HK-2 (cell line): Measurements from ENCODE around the gene BCKDHB.
"Not testable (repeated sequence)": the region's sequence is repeated elsewhere in the genome, so short reads cannot be mapped to it uniquely, and the experiment has no call there.

Experiments
- DNase-seq: peaks from one replicate; pipeline ENCODE4 v3.0.0-alpha.2; 2018; ENCODE audit not compliant: unreplicated experiment

The BCKDHB gene

DNA sequence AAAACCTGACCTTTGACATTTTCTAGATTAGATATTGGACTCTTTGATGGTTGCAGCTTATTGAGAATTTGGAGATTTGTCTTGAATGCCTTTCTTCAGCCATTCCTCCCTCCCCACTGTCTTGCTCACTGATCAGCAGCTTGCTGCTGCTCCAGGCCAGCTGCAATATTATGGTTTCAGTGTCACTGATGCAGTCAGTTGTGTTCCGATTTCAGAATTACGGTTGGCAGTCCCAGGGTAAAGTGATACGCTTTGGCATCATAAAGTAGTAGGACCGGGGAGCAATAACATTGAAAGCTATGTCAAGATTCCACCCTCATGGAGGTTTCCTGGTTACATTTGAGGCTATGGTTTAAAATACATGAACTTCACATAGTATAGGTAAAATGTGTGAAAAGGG lies 152.6 kb downstream of the BCKDHB start:
- DNase-seq: no peak

GRCh38 chr6:80263585-80263984 lies 157.1 kb downstream of the BCKDHB start:
- no peak for DNase-seq

GRCh38 chr6:80268865-80269730 lies 162.6 kb downstream of the BCKDHB start:
- no peak for DNase-seq

GRCh38 chr6:80271074-80271473 lies 164.6 kb downstream of the BCKDHB start:
- no peak for DNase-seq

- DNase-seq: no peak
Observed at GRCh38 chr6:80272988-80273387, 166.5 kb downstream of the BCKDHB start.

DNA sequence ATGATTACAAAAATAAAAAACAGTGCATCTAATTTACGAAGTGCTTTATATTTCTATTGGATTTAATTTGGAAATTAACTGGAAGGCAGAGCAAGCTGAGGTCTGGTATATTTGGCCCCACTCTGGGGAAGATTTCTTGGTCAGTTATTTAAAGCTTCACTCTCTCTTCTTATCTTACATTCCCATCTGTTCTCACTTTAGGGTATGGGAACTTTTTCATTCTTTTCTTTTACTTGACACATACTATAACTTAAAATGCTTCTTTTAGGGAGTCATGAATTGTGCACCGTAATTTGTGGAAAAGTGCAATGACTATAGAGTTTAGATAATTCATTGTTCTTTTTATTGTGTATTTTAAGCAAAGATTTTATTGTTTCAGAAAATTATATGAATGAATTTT lies 170.4 kb downstream of the BCKDHB start:
- DNase-seq: no peak

- DNase-seq: no peak
Observed at GRCh38 chr6:80277501-80277900, 171.0 kb downstream of the BCKDHB start.

DNA sequence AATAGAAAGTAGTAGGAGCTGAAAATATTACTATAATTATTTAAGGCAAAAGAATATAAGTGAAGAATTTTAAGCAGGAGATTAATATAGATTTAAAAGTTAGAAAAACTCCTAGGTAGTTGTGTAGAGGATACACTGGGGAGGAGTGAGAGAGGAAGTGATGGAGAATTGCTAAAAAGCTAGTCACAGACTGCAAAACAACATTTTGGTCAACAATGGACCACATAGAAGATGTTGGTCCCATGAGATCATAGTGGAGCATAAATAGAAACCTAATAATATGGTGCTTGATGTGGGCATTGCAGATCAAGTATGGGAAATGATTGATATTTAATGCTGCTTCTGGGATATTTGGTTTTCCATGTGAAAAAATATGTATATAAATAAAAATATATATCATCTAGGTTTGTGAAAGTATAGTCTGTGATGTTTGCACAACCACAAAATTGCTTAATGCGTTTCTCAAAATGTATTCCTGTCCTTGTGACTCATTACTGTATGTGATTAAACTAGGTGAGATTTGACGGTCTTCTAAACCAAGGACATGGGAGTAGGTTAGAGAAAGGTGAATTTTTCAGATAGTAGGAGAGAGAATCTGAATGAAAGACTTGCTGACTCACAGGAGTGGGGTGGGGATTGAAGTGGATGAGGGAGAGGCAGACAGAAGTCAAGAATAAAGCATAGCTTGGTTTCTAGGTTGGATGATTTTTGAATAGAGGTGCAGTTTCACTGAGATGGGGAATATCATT lies 174.0 kb downstream of the BCKDHB start:
- DNase-seq: no peak

- DNase-seq: no peak
Observed at GRCh38 chr6:80282913-80283554, 176.6 kb downstream of the BCKDHB start.

DNA sequence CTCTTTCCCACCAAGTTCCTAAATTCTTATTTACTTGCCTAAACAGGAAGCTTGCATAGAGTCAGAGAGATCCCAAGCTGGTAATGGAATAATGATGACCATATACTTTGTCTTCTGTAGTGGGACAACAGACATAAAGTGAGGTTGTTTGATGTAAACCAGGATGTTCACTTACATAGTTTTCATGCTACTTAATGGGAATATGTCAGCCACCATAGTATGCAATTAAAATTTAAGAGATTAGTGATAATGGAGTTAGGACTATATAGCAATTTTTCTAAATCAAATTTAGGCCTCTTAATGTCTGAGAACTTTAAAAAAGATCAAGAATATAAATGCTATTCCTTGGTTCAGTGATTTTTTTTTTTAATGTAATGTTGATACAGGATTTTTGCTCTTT lies 180.6 kb downstream of the BCKDHB start:
- no peak for DNase-seq

GRCh38 chr6:80287607-80288006 lies 181.1 kb downstream of the BCKDHB start:
- no peak for DNase-seq

DNA sequence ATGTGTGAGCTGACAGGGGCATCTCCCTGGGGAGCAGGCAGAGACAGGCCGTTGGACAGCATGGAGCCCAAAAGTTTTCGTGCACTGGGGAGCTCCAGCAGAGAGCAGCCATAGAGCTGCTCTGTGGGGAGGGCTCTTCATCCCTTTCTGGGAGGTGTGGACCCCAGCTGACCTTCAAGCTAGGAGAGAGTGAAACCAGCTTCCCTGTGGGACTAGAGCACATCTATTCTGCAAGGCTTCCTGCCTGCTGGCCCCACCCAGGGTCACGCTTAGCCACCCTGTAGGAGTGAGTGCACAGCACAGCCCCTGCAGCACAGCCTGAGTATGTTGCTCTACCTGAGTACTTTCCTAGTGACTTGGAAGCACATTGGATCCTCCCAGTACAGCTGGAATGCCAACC lies 183.3 kb downstream of the BCKDHB start:
- DNase-seq: no peak

DNA sequence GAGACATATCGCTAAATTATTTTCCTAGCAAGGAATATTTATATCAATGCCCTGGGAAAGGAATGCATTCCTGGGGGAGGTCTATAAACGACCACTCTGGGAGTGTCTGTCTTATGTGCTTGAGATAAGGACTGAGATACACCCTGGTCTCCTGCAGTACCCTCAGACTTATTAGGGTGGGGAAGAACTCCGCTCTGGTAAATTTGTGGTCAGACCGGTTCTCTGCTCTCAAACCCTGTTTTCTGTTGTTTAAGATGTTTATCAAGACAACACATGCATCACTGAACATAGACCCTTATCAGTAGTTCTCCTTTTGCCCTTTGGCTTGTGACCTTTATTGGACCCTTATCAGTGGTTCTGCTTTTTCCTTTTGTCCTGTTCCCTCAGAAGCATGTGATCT lies 188.1 kb downstream of the BCKDHB start:
- DNase-seq: not testable (repeated sequence)

GRCh38 chr6:80302716-80303115 lies 196.2 kb downstream of the BCKDHB start:
- DNase-seq: no peak

DNA sequence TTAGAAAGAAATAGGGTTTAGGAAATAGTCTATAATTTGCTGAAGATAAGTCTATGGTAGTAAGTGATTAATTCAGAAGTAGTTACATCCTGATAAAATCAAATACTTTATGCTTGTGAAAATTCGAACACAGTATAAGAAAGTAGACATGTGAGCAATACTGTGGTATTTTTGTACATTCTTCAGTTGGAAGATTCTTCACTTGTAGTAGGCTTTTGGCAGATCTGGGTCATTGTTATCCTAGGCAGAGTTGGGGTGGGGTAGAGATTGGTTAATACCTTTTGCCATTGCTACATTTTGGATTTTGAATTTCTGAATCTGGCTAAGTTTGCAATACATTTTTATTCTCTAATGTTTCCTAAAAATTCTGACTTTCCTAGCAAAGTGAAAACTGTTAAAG lies 197.5 kb downstream of the BCKDHB start:
- DNase-seq: no peak

GRCh38 chr6:80314531-80314930 lies 208.1 kb downstream of the BCKDHB start:
- no peak for DNase-seq

DNA sequence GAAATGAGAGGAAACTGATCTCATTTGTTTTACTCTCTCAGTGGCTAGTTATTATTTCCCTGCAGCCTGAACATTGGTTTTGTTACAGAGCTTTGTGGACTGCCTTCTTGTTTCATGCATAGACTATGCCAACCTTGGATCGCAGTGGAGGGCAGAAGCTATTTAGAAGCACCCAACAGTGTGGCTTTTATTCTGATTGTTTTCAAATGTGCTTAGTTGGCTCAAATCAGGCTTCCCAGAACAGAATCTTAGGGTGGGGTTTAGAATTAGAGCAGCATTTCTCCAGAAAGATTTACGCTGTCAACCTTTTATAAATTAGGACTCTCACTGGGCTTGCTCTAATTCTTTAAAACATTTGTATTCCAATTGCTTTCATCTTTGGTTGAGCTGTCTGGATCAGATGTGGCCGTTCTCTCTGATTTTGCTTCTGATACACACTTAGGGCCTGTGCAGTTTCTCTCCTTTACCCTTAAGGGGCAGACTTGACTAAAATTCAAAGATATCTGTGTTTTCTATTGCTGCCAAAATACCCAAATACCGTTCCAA lies 210.3 kb downstream of the BCKDHB start:
- DNase-seq: no peak

- DNase-seq: no peak
Observed at GRCh38 chr6:80319196-80319595, 212.7 kb downstream of the BCKDHB start.

- DNase-seq: no peak
Observed at GRCh38 chr6:80321011-80321410, 214.5 kb downstream of the BCKDHB start.

DNA sequence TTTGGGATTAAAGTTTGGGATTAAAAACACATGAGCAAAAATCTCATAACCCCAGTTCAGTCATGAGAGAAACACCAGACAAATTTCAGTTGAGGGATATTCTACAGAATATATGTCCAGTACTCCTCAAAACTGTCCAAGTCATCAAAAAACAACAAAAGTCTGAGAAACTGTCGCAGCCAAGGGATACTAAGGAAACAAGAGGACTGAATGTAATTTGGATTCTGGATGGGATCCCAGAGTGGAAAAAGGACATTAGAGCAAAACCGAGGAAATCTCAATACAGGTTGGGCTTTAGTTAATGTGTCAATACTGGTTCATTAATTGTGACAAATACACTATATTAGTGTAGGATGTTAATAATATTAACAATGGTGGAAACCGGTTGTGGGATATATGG lies 219.3 kb downstream of the BCKDHB start:
- no peak for DNase-seq

DNA sequence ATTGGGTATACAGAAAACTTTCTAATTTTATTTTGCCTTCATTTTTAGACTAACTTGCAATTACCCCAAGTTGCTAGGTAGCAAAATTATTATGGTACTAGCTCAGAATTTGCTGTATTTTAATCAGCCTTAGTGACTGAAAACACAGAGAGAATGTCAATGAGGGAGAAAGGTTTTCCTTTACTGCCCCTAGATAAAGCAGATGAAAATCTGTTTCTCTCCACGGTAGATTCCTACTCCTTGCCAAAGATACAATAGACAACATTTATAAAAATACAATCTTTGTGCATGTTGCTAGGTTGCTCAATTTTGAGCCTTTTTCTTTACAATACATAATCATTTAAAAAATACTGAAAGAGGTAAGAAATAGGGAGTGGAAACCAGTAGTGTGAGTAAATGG lies 222.2 kb downstream of the BCKDHB start:
- DNase-seq: no peak

DNA sequence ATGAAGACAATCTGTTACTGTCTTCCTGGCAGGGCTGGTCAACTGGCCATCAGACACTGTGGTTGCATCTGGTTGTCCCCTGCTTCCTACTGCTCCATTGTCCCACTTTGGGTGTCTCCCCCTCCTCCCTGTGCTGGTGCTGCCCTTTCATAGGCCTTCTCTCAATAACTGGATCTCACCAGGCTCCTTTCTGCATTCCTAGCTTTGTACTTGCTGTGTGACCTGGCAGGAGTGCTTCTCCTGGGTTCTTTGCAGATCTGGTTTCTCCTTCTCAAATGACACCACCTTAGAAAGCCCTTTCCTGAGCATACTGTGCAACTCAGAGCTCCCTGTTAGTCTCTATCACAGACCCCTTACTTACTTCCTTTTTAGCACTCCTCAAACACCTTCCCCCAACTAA lies 223.0 kb downstream of the BCKDHB start:
- DNase-seq: no peak
